ENCODE data around the gene DHRS2.

DNA sequence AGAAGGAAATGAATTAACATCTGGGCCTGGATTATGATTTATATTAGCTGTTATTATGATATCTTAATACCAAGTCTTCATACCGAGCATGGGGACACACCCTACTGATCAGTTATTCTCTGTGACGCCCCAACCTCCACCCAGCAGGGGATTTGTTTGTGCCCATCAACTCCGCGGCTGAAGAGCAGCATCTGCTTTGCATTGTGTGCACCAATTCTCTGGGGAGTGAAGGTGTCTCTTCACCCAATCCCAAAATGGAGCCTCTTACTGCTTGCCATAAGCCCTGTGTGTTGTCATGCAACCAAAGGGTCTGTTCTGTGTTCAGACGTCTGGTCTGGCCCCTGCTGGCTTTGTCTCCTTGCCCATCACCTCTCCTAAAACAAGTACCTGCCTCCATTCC is 25.4 kb downstream of the DHRS2 start:
- TF ChIP-seq CTCF (optimal IDR thresholded peaks at IDR 0.05 in 1 of 3, IDR thresholded peaks at IDR 0.05 in 1 of 3, conservative IDR thresholded peaks at IDR 0.05 in 1 of 3; ENCODE audit: extremely low read depth in 1 of 3, insufficient read depth in 2 of 3, low read length in 3 of 3) = no peak
- no peak for TF ChIP-seq EZH2 (IDR thresholded peaks at IDR 0.05; ENCODE audit: low read length)

All from keratinocyte (primary cell).